CD4-positive, alpha-beta T cell treated with Interferon gamma for 1 hour (primary cell): ENCODE measurements around the gene NSUN7.

Experiments used
- DNase-seq: peaks from one replicate; pipeline ENCODE4 v3.0.0-alpha.2; 2020

The NSUN7 gene

DNA sequence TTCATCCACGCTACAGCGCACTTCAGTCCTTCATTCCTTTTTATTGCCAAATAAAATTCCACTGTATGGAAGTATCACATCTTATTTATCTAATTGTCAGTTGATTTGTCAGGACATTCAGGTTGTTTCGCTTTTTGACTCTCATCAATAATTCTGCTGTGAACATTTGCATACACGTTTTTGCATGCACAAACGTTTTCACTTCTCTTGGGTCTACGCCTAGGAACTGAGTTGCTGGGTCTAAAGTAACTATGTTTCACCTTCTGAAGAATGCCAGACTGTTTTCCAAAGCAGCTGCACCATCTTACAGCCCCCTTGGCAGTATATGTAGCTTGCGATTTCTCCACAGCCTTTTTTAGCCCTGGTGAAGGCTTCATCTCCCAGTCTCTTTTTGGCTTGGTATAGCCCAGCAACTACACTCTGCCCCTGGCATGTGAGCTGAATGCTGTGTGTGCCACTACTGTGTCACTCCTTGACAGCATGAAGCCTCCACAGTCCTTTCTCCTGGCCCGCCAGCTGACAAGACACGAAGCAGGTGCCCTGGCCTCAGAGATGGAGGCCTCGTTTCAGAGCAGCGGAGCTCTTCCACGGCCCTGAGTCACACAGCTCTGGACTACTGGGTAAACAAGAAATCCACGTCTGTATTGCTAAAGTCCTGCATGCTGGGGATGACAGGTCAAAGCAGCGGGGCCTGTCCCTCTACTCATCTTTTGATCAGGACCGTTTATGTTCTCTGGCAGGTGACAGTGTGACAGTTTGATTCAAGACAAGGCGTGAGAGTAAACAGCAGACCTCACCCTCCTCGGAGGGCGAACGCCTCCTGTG, 75.5 kb downstream of the NSUN7 start:
- DNase-seq = no peak

DNA sequence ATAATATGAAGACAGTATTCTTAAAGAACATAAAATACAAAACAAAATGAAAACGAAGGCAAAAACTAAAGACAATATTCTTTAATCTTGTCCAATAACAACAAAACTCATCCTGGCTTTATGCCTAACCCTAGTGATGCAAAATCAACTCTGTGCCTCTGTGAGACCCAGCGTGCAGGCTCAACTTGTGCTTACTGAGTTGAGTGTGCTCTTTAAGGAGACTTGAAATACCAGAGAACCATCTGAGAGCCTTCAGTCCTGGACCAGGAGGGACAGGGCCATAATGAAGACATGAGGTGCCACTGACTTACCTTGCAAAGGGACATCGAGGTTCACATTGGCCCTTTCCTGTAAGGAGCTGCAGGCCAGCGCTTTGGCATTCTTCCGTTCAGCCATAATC, 77.1 kb downstream of the NSUN7 start:
- DNase-seq = no peak

DNA sequence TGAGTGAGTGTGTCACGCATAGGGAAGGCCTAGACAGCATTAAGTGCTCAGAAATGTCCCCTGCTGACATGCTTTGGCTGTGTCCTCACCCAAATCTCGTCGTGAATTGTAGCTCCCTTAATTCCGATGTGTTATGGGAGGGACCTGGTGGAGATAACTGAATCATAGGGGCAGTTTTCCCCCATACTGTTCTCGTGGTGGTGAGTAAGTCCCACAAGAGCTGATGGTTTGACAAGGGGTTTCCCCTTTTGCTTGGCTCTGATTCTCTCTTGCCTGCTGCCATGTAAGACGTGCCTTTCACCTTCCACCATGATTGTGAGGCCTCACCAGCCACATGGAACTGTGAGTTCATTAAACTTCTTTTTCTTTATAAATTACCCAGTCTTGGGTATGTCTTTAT, 78.0 kb downstream of the NSUN7 start:
- no peak for DNase-seq

DNA sequence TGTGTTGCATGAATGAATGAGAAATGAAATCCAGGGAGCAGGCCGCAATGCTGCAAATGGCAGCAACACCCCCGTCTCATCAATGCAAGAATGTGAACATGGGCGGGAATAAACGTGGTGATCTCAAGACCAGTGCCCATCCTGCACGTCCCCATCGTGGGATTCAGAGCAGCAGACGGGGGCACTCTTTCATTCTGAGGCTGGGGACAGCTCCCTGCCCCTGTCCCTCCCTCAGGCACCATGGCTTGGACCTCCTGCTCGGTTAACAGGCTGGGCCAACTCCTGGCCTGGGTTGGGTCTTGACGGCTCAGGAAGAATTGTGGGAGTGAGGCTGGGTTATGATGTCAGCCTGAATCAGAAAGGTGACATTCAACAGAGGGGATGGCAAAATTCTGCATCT, 78.9 kb downstream of the NSUN7 start:
- no peak for DNase-seq

DNA sequence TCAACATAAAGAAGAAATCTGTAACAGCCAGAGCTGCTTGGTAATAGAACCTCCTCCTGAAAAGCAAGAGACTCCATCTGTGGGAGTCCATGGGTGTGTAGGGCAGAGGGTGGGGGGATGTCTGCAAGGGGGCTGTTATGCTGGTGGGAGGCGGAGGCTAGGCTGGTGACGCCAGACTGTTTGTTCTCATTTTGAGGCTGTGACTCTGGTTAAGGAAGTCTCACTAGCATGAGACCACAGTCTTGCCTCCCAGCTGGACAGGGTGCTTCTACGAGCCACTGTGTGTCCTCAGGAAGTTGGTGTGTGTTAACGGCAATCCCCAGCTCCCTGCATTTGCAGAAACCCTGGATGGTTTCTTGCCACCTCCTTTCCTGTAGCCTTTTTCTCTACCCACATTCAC, 79.8 kb downstream of the NSUN7 start:
- no peak for DNase-seq

DNA sequence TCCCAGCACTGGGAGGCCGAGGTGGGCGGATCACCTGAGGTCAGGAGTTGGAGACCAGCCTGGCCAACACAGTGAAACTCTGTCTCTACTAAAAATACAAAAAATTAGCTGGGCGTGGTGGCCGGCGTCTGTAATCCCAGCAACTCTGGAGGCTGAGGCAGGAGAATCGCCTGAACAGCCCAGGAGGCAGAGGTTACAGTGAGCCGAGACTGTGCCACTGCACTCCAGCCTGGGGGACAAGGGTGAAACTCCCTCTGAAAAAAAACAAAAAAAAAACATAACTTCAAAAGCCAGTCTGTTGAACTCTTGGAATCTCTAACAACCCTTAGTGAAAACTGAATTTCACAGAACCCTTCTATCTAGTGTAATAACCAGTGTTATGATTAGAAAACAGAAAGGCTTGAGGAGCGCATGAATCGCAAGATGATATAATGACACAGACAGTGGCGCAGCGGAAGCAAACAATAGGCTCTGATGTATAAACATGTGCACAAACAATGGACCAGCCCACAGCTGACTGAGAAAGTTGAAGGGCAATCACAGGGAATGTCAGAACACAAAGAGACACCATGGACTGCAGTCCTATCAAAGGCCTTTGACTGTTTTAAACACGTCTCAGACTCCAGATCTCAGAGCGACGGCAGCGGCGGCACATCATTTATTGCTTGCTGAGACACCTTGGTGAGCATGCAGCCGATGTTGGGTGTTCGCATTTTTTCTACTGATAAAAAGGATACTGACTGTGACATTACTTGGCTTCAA, 81.6 kb downstream of the NSUN7 start:
- no peak for DNase-seq

DNA sequence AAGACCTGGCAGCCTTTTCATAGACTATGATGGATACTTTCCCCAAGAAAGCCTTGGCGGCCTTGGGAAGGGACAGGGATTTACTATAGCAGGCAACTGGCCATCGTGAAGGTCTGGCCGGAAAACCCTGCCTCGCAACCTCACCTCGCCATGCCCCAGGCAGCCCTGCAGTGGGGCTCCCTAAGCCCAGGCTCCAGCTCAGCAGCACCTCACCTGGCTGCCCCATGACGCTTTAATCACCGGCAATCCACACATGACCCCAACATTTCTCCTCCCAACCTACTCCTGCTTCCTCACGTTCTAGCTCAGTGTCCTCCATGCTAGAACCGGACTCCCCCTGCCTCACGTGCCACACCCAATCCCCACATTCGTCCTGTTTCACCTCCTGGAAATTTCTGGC, 82.4 kb downstream of the NSUN7 start:
- no peak for DNase-seq

DNA sequence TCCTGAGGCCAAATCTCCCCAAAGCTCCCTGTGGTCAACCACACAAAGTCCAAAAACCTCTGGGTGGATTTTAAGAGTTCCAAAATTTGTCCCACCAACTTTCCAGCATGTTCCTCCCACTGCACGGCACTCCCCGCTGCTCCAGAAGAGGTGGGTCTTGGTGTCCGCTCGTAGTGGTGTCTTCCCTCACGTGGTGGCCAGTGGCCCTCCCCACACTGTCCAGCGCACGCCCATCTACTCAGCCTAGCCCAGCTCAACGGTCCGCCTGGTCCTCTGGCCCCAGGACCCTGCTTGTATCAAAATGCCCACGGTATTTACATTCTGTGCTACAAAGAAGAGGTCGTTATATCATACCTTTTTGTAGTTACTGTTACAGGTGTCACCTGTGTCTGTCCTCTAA, 83.5 kb downstream of the NSUN7 start:
- DNase-seq = no peak

DNA sequence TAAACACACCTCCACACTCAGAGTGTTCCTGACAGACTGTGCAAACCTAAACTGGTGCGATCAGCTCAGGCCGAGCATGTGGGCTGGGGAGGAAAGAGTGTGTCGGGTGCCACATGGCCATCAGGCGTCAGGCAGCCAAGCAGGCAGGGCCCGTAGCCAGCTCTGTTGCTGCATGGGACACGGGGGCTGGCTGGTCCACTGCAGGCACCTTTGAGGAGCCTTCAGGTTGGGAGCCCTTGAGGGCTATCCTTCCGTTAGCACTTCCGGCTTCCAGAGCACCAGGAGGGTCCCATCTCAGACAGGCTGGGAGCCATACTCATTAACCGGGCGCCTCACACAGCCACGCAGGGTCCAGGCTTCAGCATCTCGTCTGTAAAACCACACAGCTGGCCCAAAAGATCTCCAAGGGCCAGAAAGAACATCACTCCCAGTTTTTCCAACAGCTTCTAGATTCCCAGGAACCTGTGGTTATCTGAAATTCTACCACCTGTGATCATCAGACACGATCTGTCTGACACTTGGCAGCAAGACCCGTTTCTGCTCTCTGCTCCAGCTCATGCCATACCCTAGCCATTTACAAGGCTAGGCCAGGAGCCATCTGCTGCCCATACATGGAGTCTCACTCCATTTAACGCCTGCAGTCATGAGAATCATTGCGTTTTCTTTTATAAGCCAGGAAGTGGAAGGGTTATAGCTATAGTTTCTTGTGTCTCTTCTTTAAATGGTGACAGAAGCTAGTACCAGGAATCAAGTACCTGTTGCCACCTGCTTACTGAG, 87.5 kb downstream of the NSUN7 start:
- no peak for DNase-seq

DNA sequence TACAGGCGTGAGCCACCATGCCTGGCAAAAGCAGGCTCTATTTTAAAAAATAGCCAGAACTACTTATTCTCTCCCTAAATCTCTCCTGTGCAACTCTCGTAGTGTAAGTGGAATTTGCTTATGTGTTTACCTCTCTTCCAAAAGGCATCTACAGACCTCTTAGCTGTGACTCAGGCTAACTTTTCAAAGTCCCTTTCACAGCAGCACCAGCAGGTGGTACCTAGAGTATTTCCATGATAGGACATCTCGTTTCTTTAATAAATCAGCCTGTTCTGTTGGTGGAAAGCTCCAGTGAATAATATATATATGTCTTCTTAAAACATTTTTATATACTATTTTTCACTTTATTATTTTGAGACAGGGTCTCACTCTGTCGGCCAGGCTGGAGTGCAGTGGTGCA, 89.0 kb downstream of the NSUN7 start:
- no peak for DNase-seq

DNA sequence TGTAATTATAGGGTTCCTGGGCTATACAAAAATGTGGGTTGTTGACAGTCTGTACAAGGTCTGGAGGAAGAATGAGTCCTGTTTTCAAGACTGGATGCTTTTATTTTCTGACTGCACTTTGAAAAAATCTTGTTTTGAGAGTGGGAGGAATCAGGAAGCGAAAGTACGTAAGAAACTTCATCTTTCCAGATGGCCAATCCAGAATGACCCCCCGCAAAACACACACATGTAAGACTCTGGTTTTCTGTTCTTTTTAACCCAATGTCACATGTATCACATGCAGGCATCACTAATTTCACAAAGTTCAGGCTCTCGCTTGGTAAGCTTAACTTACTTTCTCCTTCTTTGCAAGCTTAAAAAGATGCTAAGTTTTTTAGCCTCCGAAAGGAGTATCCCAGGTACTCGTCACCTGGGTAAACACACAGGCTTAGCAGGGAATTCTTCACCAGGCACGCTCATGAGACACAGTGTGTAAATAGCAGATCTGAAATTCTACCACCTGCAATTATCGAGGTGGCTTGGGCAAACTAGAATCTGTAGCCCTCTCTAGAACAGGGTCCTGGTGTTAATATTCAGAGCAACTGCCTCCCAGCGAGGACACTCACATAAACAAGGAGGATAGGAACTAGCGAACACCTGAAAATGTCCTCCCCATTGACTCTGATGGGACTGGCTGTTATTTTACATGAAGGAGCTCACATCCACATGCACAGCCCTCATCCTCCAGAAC, 90.7 kb downstream of the NSUN7 start:
- no peak for DNase-seq

DNA sequence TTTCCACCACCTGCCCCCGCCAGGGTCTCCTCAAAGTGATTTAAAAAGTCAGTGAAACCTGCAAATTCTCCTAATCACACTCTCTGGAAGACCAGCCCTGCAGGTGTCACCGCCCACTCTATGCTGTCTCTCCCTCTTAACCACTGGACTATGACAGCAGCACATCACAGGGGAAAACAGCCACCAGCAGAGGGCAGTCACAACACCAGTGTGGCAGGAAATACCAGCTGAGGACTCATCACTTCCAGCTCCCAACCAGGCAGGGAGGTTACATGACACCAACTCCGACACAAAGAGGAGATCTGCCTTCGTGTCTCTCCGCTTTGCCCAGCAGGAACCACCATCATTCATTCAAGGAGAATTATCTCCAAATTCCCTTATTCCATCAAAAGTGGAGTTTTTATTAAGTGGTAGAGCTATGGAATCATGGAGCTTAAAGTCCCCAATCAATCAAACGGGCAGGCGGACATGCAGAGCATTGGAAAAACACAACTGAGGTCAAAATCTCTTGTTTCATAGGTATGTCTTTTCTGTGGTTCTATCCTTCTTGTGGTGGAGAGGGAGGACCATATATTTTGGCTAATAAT, 91.3 kb downstream of the NSUN7 start:
- DNase-seq = peak; percentile 68

DNA sequence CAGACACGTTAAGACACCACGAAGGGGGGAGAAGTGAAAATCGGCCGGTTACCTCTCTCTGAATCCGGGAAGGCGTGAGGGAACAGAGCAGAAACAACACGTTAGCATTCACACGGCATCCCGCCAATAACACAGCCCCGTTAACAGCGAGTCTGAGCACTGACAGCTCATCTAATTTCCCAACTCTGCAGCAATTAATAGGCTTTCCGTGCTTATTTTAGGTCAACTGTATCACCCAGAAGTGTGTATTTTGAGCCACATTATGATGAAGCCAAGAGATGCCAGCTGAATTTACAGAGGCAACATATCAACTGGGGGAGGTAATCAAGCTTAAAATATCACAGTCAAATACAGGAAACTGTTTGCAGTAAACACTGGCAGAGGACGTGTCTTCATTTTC, 92.6 kb downstream of the NSUN7 start:
- DNase-seq = no peak

DNA sequence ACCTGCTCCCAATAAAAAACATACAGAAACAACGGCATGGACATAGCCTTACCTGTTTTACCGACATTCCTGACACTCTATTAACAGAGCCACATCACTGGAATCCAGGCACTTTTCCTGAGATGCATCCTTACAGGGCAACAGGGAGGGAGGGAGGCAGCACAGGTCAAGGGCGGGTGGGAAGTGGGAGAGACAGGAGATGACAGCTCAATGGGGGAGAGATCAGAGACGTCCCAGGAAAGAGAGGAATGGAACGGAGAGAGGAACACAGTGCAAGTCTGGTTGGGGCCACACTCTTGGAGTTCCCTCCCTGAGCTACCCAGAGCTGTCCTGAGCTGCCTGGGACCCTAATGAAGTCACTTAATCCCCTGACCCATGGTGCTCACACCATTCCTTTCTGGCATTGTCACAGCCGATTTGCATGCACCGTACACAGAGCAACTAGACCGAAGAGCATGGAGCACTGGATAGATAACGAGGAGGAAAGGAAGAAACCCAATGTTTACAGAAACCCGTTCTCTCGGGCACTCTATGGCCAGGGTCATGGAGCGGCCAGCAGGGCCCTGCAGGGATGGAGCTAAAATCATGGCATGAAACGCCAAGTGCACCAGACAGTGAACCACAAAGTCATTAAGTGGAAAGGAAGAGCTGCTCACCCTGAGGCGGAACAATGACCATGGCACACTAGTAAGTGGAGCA, 93.1 kb downstream of the NSUN7 start:
- no peak for DNase-seq

DNA sequence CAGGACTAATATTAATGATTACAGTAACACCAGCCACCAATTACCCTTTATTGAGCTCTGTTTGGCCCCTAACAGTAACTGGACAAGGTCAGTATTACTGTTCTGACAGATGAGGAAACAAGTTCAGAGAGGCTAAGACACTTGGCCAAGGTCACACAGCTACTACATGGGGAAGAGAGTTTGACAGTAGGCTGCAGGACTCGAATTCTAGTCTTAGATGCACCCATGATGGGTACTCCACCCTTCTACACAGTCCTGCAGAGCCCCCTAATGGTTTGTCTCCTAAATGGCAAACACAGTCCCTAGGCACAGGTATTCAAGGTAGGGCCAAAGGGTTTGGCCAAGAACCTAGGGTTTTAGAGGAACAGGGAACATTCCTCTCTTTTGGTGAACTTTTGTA, 93.9 kb downstream of the NSUN7 start:
- no peak for DNase-seq

DNA sequence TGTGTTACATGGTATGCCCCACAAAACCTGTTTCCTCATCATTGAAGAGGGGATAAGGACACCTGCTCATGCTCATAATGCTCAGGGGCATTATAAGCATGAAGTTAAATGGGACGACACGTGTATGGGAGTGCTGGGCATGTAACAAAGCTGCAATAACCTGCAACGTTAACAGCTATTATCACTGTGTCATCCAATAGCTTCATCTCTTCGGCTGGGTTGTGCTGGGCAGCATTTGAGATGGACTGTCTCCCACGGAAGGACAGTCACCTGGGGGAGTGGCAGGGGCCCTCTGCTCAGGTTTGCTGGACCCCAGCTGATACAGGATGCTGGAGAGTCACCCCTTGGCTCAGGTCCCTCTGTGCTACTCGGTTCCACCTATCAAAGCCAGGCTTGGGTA, 94.5 kb downstream of the NSUN7 start:
- DNase-seq = no peak

DNA sequence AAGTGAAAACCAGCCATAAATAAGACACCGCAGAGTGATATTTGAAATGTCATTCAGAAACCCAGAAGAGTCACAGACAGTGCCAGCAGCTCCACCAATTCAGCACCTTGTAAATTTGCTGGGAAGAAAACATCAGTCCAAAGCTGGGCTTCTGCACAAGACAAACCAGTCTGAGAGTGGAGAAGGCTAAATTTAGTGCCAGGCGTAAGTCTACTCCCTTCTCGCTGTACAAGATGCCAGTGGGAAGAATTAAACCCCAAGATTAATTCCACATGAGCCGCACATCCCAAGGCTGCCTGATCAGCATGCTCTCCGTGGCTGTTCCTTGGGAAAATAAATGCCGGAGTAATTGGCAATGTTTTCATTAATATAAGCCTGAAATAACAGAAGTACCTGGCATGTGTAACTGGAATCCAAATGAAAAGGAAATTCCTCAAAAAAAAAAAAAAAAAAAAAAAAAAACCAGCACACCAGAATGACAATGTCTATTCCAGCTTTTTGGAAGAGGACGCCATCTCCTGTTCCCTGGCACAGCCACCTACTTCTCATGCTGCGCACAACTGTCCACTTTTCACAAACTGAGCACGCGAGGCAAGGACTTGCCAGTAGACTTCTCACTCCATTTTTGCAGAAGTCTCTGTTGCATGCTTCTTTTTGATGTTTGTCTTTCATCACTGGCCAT, 95.5 kb downstream of the NSUN7 start:
- DNase-seq = no peak

DNA sequence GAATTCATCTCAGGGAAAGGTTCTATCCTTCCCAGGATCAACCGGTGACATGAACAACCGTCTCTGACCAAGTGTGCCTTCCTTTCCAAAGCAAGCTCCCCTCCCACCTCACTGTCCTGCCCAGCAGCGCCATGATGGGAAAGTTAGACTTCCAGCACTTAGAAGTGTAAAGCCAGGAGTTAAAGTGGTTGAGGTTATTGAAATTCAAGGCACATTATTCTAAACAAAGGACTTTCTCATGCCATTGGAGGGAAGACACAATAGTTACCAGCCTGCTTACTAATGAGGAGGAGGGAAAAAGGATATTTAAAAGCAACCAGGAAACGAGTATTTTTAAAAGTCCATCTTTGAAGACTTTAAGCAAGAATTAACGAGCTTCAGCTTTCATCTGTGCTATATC, 96.8 kb downstream of the NSUN7 start:
- DNase-seq = no peak

DNA sequence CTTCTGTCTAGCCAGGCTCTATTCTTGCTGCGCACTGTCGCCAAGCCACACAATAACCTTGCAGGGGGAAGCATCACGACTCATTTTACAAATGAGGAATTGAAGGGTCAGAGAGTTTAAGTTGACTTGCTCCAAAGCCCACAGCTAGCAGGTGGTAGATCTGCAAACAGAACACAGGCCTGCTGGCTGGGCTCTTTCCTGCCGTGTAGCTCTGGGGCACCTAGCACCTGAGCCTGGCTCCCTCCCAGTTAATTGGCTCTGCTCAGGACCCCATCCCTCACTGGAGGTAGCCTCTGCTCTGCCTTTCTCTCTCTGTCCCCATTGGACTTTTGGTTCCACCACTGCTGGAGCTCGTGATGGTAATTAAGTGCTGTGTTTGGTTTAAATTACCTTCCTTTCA, 98.5 kb downstream of the NSUN7 start:
- no peak for DNase-seq

DNA sequence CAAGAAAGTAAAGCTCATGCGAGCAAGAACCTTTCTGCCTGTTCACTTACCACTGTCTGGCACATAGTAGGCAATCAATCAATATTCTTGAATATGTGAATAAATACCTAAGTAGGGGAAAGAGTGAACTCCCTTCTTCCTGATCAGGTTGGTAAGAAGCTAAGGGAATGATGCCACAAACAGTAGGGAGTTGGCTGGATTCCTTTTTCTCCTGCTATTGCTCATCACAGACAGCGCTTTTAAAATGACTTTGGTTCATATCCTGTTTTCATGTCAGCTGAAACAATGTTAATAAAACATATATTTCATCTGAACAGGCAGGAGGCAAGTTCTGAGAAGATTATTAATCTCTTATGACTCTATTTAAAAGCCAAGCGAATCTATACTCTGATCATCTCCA, 99.2 kb downstream of the NSUN7 start:
- no peak for DNase-seq

DNA sequence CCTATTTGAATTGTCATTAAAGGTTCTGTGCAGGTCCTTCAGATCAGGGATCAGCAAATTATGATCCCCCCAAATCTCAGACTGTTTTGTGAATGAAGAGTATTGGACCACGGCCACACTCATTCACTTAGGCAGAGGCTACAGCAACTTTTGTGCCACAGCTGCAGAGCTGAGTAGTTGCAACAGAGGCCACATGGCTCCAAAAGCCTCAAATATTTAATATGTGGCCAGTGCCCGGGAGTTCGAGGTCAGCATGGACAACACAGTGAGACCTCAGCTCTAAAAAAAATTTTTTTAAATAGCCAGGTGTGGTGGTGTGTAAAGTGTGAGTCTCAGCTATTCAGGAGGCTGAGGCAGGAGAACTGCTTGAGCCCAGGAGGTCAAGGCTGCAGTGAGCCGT, 100.7 kb downstream of the NSUN7 start:
- no peak for DNase-seq
